HepG2 (cell line): ENCODE measurements around the gene IRAK2. TPM values are rescaled to one million over a fixed set of nuclear protein-coding genes. Genes with fewer than 3 reads are reported as not detected.
A peak's percentile ranks its signal among the peaks of the same experiment; 100 is the strongest.

Experiments used
- ATF4 ChIP-seq, 2 experiments: fragments of 450-650 bp in 1 of 2; sonication (generic) in 1 of 2; formaldehyde crosslinking; IDR thresholded peaks; 2 replicates each; pipeline versions ENCODE4 v1.5.0 to v1.8.0; 2020 to 2022; ENCODE audit warnings: mild to moderate bottlenecking in 1 of 2, missing genetic modification reagents in 1 of 2
- CHD2 ChIP-seq: IDR thresholded peaks from 2 replicates; pipeline ENCODE4 v1.6.1; 2011; ENCODE audit warnings: low read depth, low read length, improper control_type of control experiment
- FOXC1 ChIP-seq: sonication (generic); formaldehyde crosslinking; IDR thresholded peaks from 2 replicates; pipeline ENCODE4 v1.8.0; 2022; ENCODE audit warnings: mild to moderate bottlenecking, missing genetic modification reagents, borderline replicate concordance
- GTF3A ChIP-seq: sonication (generic); formaldehyde crosslinking; conservative IDR thresholded peaks from 2 replicates; pipeline ENCODE4 v1.4.0; 2020; ENCODE audit warnings: mild to moderate bottlenecking, missing genetic modification reagents
- ISL2 ChIP-seq: sonication (generic); formaldehyde crosslinking; IDR thresholded peaks from 2 replicates; pipeline ENCODE4 v1.5.0; 2020; ENCODE audit warnings: missing genetic modification reagents
- KLF9 ChIP-seq: IDR thresholded peaks from 2 replicates; pipeline ENCODE4 v1.6.1; 2016; ENCODE audit warnings: low read depth
- KMT2B ChIP-seq: IDR thresholded peaks from 2 replicates; pipeline ENCODE4 v1.6.1; 2016; ENCODE audit warnings: missing genetic modification reagents, missing compliant biosample characterization
- MAFF ChIP-seq: IDR thresholded peaks from 2 replicates; pipeline ENCODE4 v1.6.1; 2011; ENCODE audit warnings: low read depth, low read length, improper control_type of control experiment
- SMAD1 ChIP-seq: sonication (generic); formaldehyde crosslinking; IDR thresholded peaks from 2 replicates; pipeline ENCODE4 v1.4.0; 2020; ENCODE audit warnings: missing genetic modification reagents, low read depth, mild to moderate bottlenecking, borderline replicate concordance
- SRSF4 ChIP-seq: fragments of 200-400 bp; formaldehyde crosslinking; IDR thresholded peaks from one replicate; pipeline ENCODE4 v1.6.1; 2018; ENCODE audit warnings: mild to moderate bottlenecking, low read depth, low read length, moderate library complexity; ENCODE audit not compliant: poor library complexity, severe bottlenecking
- TRIM24 ChIP-seq: sonication (generic); formaldehyde crosslinking; IDR thresholded peaks from 2 replicates; pipeline ENCODE4 v1.8.0; 2022; ENCODE audit warnings: mild to moderate bottlenecking, missing genetic modification reagents
- ZBTB26 ChIP-seq: IDR thresholded peaks from 2 replicates; pipeline ENCODE4 v1.6.1; 2016; ENCODE audit warnings: missing compliant biosample characterization, missing genetic modification reagents, borderline replicate concordance
- ZFP1 ChIP-seq: IDR thresholded peaks from 2 replicates; pipeline ENCODE4 v1.6.1; 2016
- ZNF124 ChIP-seq: sonication (generic); formaldehyde crosslinking; IDR thresholded peaks from 2 replicates; pipeline ENCODE4 v1.4.0; 2020; ENCODE audit warnings: missing genetic modification reagents
- ZNF326 ChIP-seq: sonication (generic); formaldehyde crosslinking; IDR thresholded peaks from 2 replicates; pipeline ENCODE4 v1.4.0; 2020; ENCODE audit warnings: missing genetic modification reagents, borderline replicate concordance
- ZNF431 ChIP-seq: sonication (generic); formaldehyde crosslinking; IDR thresholded peaks from 2 replicates; pipeline ENCODE4 v1.9.0; 2022; ENCODE audit warnings: missing genetic modification reagents, low read depth, mild to moderate bottlenecking, borderline replicate concordance
- ZNF709 ChIP-seq: sonication (generic); formaldehyde crosslinking; IDR thresholded peaks from 2 replicates; pipeline ENCODE4 v1.5.0; 2020; ENCODE audit warnings: mild to moderate bottlenecking, missing genetic modification reagents
- ZNF781 ChIP-seq: sonication (generic); formaldehyde crosslinking; IDR thresholded peaks from 2 replicates; pipeline ENCODE4 v1.5.1; 2020; ENCODE audit warnings: borderline replicate concordance, mild to moderate bottlenecking, missing genetic modification reagents; ENCODE audit errors: not compliant biosample characterization
- ZNF891 ChIP-seq: sonication (generic); formaldehyde crosslinking; IDR thresholded peaks from 2 replicates; pipeline ENCODE4 v1.5.0; 2020; ENCODE audit warnings: mild to moderate bottlenecking, missing genetic modification reagents
- polyA plus RNA-seq, 8 experiments: library from polyadenylated mRNA; depleted of rRNA in 3 of 8; stranded (reverse) in 7 of 8; unstranded in 1 of 8; fragments of >200 nt; fragmentation: Illumina TruSeq in 4 of 8; extraction: Trizol in 4 of 8; gene quantifications; 2 replicates each; pipeline versions ENCODE4 v1.2.1 to v1.2.3, GENCODE V29; 2011 to 2016; ENCODE audit warnings: low read depth in 4 of 8, missing spikeins in 1 of 8, mixed read lengths in 1 of 8; ENCODE audit not compliant: insufficient read depth in 1 of 8
- total RNA-seq, 5 experiments: library from RNA; depleted of rRNA; stranded (reverse); fragments of >200 nt; fragmentation: Illumina TruSeq; extraction: Trizol; gene quantifications; 2 replicates each; pipeline ENCODE4 v1.2.3, GENCODE V29; 2016; ENCODE audit warnings: low read depth in 1 of 5
- TF ChIP-seq, protein P1 (sequence below): sonication (generic); formaldehyde crosslinking; IDR thresholded peaks from 2 replicates; pipeline ENCODE4 v1.8.1; 2023; ENCODE audit warnings: missing genetic modification reagents, mild to moderate bottlenecking, borderline replicate concordance
- TF ChIP-seq, protein P2 (sequence below): sonication (generic); formaldehyde crosslinking; IDR thresholded peaks from 2 replicates; pipeline ENCODE4 v1.5.0; 2020; ENCODE audit warnings: missing genetic modification reagents, mild to moderate bottlenecking, borderline replicate concordance
- TF ChIP-seq, protein P3 (sequence below): sonication (generic); formaldehyde crosslinking; IDR thresholded peaks from 2 replicates; pipeline ENCODE4 v1.8.1; 2023; ENCODE audit warnings: mild to moderate bottlenecking, moderate library complexity, missing genetic modification reagents
- TF ChIP-seq, protein P4 (sequence below): sonication (generic); formaldehyde crosslinking; IDR thresholded peaks from 2 replicates; pipeline ENCODE4 v1.5.0; 2020; ENCODE audit warnings: missing genetic modification reagents

The IRAK2 gene
- total and polyA plus RNA-seq, 2 of the 13 experiments (the other 11 are each of a cell fraction or from before 2014, with no cell fraction given) = 13.1 to 23.3 TPM

GRCh38 chr3:10164546-10165393 lies at the start of gene IRAK2 (continued):
- TF ChIP-seq, protein P1, sequence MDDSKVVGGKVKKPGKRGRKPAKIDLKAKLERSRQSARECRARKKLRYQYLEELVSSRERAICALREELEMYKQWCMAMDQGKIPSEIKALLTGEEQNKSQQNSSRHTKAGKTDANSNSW (CRISPR knock-in tag) = 0 out of 2 replicates have a peak, but pooled peaks have one; percentile 57
- TF ChIP-seq MAFF (no peak), ZFP1 (CRISPR knock-in tag) (no peak), FOXC1 (no peak; the same call in 1 of the 2 replicates), SRSF4 (no peak), ZNF124 (CRISPR knock-in tag) (no peak), ZBTB26 (0 out of 2 replicates have a peak, but pooled peaks have one; percentile 55), TRIM24 (CRISPR knock-in tag) (no peak), ZNF431 (CRISPR knock-in tag) (no peak), ISL2 (CRISPR knock-in tag) (0 out of 2 replicates have a peak, but pooled peaks have one; percentile 18), GTF3A (0 out of 2 replicates have a peak, but pooled peaks have one; percentile 50), SMAD1 (CRISPR knock-in tag) (0 out of 2 replicates have a peak, but pooled peaks have one; percentile 43), ATF4 (CRISPR knock-in tag; IDR thresholded peaks at IDR 0.05) (no peak; a peak in 1 of 4 replicates), KMT2B (no peak), ZNF709 (CRISPR knock-in tag) (peak; percentile 46), CHD2 (no peak), KLF9 (CRISPR knock-in tag) (no peak), ZNF326 (no peak), ZNF781 (CRISPR knock-in tag) (no peak), ZNF891 (CRISPR knock-in tag) (no peak)
- TF ChIP-seq, protein P2, sequence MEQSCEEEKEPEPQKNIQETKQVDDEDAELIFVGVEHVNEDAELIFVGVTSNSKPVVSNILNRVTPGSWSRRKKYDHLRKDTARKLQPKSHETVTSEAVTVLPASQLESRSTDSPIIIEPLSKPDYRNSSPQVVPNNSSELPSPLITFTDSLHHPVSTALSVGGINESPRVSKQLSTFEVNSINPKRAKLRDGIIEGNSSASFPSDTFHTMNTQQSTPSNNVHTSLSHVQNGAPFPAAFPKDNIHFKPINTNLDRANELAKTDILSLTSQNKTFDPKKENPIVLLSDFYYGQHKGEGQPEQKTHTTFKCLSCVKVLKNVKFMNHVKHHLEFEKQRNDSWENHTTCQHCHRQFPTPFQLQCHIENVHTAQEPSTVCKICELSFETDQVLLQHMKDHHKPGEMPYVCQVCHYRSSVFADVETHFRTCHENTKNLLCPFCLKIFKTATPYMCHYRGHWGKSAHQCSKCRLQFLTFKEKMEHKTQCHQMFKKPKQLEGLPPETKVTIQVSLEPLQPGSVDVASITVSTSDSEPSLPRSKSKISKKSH (CRISPR knock-in tag) = no peak
- TF ChIP-seq, protein P3, sequence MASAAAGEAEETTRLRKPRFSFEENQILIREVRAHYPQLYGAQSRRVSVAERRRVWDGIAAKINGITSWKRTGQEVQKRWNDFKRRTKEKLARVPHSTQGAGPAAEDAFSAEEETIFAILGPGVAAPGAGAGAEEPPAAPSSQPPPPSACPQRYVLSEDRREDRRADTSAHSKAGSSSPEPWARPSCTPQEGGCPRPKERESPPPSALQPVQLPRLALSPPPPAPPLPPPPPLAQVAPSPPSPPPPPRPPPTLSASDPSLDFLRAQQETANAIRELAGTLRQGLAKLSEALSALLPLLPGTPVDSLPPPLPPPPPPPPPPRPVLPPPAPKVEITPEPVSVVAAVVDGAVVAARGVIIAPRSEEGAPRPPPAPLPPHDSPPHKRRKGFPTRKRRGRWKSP (CRISPR knock-in tag) = peak; percentile 65; the same call in 1 of the 2 replicates
- TF ChIP-seq, protein P4, sequence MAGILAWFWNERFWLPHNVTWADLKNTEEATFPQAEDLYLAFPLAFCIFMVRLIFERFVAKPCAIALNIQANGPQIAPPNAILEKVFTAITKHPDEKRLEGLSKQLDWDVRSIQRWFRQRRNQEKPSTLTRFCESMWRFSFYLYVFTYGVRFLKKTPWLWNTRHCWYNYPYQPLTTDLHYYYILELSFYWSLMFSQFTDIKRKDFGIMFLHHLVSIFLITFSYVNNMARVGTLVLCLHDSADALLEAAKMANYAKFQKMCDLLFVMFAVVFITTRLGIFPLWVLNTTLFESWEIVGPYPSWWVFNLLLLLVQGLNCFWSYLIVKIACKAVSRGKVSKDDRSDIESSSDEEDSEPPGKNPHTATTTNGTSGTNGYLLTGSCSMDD (CRISPR knock-in tag) = no peak
